Measurements from ENCODE around the gene CDH23.

DNA sequence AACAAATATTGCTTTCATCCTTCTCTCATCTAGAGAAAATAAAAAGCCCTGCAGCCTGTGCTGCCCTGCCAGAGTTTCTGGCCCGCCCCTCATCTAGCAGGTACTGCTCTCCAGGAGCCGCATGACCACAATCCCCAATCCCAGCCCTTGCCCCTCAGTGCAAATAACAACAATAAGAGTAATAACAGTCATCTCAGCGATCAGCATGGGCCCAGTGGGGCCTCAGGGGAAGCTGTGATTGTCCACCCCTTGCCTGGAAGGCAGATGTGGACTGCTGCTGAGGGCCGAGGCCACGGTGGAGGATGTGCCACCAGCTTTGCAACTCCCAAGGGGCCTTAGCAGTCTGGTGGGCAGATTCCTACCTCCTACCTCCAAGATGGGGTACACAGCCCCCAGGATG is 106.1 kb downstream of the CDH23 start:
- TF ChIP-seq, protein P1, sequence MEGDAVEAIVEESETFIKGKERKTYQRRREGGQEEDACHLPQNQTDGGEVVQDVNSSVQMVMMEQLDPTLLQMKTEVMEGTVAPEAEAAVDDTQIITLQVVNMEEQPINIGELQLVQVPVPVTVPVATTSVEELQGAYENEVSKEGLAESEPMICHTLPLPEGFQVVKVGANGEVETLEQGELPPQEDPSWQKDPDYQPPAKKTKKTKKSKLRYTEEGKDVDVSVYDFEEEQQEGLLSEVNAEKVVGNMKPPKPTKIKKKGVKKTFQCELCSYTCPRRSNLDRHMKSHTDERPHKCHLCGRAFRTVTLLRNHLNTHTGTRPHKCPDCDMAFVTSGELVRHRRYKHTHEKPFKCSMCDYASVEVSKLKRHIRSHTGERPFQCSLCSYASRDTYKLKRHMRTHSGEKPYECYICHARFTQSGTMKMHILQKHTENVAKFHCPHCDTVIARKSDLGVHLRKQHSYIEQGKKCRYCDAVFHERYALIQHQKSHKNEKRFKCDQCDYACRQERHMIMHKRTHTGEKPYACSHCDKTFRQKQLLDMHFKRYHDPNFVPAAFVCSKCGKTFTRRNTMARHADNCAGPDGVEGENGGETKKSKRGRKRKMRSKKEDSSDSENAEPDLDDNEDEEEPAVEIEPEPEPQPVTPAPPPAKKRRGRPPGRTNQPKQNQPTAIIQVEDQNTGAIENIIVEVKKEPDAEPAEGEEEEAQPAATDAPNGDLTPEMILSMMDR (IDR thresholded peaks at IDR 0.05 in 2 of 3, conservative IDR thresholded peaks at IDR 0.05 in 1 of 3; ENCODE audit: insufficient read depth in 2 of 3, low read depth in 1 of 3, low read length in 3 of 3): no peak
- TF ChIP-seq ZNF668 (CRISPR knock-in tag; IDR thresholded peaks at IDR 0.05): no peak
